Measurements from ENCODE around the gene RTN3.
"Not testable (repeated sequence)": the region's sequence is repeated elsewhere in the genome, so short reads cannot be mapped to it uniquely, and the experiment has no call there.

The RTN3 gene

GRCh38 chr11:63681321-63682065 is at the start of gene RTN3:
RTN3 (plus strand) TSS chr11:63681500; CDS start chr11:63681637, 137 bp downstream.
- peak; percentile 90 to 95 for DNase-seq

DNA sequence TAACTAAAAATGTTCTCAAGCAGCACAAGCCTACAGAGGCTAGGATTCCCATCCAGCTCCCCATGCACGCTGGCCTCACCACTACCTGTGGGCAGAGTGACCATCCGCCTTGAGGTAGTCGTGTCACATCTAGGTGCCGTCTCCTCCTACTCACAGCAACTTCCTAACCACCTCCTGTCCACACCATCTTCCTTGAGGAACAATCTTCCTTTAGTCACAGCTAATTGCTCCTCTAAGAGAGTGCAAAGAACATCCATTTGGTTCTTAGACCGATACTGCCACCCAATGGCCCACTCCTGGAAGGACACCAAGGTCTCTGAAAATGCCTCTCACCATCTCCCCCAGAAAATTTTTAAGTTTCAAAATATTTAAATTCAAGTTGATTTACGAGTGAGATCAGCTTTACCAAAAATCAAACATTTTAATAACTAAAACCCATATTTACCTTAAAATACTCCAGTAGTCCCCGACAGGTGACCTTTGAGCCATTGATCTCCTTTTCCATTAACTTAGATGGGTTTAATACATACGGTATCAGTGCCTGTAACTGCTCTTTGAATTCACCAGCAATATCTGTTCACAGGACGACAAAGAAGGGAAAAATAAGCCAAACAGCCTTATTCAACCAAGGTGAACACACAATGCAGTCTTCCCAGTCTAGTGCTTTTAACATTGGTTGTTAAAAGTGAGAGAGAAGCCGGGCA is 45.4 kb upstream of the RTN3 start:
- peak in 1 of 2 donors; percentile 51 for DNase-seq

- DNase-seq = not testable (repeated sequence)
These were observed 42.9 kb upstream of the RTN3 start for GRCh38 chr11:63638436-63638835.

GRCh38 chr11:63639199-63639832 is 42.0 kb upstream of the RTN3 start:
- DNase-seq = no peak

DNA sequence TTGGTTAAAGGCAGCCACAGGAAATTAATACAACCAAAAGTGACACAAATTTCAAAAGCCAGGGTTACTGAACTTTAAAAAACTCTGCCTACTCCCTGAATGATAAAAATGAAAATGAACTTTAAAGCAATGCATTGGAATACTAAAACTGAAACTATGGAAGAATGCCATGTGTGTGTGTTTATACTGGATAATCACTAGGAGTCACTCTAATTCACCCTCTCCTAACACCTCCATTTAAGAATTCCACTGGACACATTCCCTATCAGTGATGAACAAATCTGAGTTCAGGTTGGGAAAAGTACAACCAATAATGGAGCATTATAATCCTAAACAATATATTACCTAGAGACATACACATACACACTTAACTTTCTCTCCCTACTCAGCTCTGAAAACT is 39.6 kb upstream of the RTN3 start:
- no peak for DNase-seq

DNA sequence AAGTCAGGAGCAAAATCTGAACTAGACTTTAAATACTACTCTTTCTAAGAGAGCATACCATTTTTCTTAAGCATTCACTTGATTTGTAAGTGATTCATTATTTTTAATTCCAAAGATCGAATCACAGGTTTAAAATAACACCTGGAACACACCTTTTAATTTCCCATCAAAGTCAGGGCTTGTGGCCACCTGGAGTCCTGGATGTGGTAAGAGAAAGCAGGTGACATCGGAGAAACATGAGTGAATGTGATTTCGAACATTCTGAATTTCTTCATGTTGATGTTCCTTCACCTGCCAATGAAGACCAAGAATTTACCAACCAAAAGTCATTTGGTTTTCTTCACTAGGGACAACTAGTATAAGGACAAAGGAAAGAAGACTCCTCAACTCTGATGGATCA is 38.1 kb upstream of the RTN3 start:
- no peak for DNase-seq

GRCh38 chr11:63652671-63653070 is 28.6 kb upstream of the RTN3 start:
- DNase-seq = no peak

GRCh38 chr11:63660972-63661371 is 20.3 kb upstream of the RTN3 start:
- DNase-seq = no peak

GRCh38 chr11:63663809-63664208 is 17.5 kb upstream of the RTN3 start:
- no peak for DNase-seq

GRCh38 chr11:63666874-63667273 is 14.4 kb upstream of the RTN3 start:
- DNase-seq = no peak

GRCh38 chr11:63667995-63668795 is 13.1 kb upstream of the RTN3 start:
- DNase-seq = no peak

DNA sequence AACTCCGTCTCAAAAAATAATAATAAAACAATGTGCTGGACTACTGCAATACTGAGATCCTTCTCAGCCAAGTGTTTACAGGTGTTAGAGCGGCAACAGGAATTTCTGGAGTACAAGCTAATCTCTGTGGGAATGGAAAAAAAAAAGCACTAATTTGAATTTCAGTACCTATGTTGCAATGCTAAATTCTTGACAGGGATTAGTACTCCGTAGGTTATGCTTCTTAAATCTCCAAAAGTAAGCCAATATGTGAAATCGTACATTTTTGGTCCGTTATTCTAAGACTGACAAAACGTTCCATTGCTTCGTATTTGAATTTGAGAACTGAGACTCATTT is 11.2 kb upstream of the RTN3 start:
- no peak for DNase-seq

- peak in 1 of 2 donors; percentile 50 for DNase-seq
These were observed 10.6 kb upstream of the RTN3 start for GRCh38 chr11:63670433-63671321.

- DNase-seq = peak; percentile 94 to 95
These were observed 9.8 kb upstream of the RTN3 start, which contains the start of gene ATL3 for GRCh38 chr11:63671322-63672155. ATL3 (minus strand) TSS chr11:63671376; CDS start chr11:63671335, 41 bp downstream.

DNA sequence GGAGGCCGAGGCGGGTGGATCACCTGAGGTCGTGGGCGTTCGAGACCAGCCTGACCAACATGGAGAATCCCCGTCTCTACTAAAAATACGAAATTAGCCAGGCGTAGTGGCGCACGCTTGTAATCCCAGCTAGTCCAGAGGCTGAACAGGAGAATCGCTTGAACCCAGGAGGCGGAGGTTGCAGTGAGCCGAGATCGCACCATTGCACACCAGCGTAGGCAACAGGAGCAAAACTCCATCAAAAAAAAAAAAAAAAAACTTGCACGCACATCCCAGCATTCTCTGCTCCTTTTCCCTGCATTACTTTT is 9.2 kb upstream of the RTN3 start:
- DNase-seq = no peak

DNA sequence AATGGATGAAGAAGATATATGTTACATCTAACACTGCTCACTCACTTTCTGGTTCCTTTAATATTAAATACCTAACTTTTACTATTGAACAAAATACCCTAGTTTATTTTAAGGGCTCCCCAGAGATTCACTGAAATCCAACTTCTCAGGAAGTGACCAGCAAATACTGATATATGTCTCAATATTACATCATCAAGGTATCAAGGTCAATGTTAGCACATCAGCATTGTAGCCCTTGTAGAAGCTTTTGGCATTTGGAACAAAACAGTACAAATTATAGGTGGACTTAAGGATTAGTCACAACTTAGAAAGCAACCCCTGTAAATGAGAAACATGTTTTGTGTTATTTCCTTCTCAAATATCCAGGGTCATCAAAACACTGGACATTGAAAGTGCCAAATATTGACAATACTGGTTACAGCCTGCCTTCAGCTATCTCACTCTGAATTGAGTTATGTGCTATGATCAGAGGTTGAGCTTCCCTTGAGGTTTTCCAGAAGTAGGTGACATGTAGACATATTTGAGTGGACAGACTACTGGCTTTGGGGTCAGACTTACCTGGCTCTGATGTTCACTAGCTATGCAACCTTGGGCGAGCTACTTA is 8.3 kb upstream of the RTN3 start:
- no peak for DNase-seq

- DNase-seq = no peak
These were observed 7.7 kb upstream of the RTN3 start for GRCh38 chr11:63673579-63673978.

GRCh38 chr11:63680834-63681320 is 423 bp upstream of the RTN3 start:
- no peak for DNase-seq

DNA sequence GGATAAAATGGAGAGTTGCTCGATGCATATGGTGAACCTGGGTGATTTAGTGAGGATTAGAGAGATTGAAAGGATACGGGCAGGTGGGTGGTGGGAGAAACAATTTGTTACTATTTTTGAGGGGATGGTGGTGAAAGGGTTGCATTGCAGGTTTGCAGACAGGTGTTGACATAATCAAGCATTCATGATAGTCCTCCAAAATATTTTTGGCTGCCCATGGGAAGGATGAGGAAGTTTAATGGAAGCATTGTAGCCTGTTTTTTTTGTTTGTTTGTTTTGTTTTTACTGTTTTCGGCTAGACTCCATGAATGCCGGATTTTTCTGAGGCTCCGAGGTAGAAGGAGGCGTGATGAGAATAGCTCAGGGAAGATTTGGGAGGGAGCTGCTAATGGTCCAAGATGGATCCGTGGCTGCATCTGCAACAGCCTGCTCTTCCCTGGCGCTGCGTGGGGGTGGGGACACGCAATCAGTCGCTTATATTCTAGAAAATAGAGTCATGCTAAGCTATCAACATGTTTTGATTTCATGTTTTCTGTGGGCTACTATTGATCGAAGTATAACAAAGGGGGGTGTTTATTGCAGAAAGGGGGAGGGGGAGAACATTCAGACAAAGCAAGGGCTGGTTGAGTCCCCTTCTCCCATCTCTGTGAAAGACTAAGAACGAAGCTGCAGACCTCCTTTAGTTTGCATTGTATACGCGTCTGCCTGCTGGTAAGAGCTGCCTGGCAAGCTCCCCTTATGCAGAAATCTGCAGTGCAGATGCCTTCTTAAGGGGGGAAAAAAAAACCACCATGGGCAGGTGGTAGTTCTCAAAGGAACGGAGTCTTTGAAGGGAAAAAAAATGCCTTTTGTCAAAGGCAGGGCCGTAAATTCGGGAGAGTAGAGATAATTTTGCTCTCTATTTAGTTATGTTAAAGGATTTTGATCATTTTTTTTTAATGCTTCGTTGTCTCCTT is 1.0 kb downstream of the RTN3 start:
- DNase-seq = no peak

Data from bone marrow (tissue), 2 donors.